NT2/D1 (cell line): ENCODE data around the gene AGBL4.

ENCODE experiments used
- SUZ12 ChIP-seq: IDR thresholded peaks from 2 replicates; pipeline ENCODE4 v1.6.1; 2011; ENCODE audit not compliant: insufficient read length, insufficient read depth; ENCODE audit errors: extremely low read depth
- YY1 ChIP-seq: IDR thresholded peaks from 2 replicates; pipeline ENCODE4 v1.6.1; 2011; ENCODE audit not compliant: insufficient read length, insufficient read depth
- ZNF274 ChIP-seq: IDR thresholded peaks from 2 replicates; pipeline ENCODE4 v1.6.1; 2011; ENCODE audit warnings: mild to moderate bottlenecking, low read depth, low read length

DNA sequence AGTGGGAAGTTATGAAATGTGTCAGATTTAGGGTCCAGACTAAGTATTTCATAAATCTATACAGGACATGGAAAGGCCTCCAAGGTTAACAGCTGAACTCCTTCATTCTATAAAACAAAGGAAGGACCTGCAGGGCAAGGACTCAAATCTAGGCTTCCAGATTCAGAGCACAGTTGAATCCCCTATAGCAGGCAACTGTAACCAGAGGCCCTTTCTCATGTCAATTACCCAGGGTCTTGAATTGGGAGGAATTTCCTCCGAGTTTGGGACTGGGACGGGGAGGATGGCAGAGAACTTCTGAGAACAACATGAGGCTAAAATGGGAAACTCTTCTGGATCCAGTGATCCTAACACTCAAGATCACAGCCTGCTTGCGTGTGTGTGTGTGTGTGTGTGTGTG, 1134.1 kb downstream of the AGBL4 start:
- TF ChIP-seq YY1 (no peak), ZNF274 (no peak), SUZ12 (no peak)
